Activated CD4-positive, alpha-beta T cell treated with anti-CD3 and anti-CD28 coated beads, Interleukin-2, amount 50 U/mL, for 48 hours (primary cell): ENCODE measurements around the gene SHOX.

ENCODE experiments used
- DNase-seq, 2 experiments: peaks; one replicate each; pipeline ENCODE4 v3.0.0-alpha.2; 2020

Gene SHOX

DNA sequence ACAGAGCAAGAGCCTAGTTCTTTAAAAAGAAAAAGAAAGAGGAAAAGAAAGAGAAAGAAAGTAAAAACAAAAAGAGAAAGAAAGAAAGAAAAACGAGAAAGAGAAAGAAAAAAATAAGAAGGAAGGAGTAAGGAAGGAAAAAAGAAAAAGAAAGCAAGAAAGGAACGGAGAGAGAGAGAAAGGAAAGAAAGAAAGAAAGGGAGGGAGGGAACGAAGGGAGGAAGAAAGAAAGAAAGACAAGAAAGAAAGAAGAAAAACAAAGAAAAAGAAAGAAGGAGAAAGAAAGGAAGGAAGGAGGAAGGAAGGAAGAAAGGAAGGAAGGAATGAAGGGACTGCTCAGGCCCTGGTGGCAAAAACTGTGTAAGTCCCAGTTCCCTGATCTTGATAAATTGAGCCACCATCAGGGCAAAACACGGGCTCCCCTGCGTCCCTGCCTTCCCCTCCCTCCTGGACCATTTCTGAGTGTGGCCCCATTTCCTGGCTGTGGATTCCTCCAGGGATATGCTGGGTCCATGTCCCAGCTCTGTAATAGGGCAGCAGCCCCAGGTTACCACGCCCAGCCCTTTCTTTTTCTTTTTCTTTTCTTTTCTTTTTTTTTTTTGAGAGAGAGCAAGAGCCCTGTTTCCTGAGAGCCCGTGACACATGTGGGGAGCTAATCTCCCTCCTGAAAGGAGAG is 44.8 kb downstream of the SHOX start:
- DNase-seq = no peak

DNA sequence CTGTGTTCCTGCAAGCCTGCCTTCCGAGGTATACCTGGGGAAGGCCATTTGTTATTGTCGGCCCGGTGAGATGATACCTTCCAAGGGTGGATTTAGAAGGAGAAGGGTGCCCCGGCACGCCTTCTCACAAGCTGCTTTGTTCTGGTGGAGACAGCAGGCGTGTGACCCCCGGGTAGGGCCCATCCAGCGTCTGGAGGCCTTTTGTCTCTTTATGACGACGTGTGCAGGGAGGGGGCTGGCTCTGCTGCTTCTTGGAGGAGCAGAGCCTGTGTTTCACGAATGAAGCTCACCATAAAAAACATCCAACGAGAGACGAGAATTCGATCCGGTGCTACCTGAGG is 45.3 kb downstream of the SHOX start:
- DNase-seq = no peak

DNA sequence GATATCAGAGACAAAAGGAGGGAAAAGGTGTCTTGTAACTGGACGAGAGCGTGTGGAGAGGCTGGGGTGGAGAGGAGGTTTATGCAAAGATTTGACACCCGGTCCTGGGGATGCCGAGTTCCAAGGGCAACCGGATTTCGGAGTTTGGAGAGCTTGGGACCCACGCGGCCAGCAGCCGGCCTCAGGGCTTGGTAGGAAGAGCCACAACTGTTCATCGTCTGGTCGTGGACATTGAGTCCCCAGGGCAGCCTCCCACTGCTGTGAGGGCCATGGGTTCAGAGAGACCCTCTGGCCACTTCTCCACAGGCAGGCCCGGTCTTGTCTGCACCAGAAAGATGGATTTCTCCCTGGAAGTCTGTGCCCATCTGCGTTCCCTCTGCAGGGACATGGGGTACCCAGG is 46.8 kb downstream of the SHOX start:
- no peak for DNase-seq

DNA sequence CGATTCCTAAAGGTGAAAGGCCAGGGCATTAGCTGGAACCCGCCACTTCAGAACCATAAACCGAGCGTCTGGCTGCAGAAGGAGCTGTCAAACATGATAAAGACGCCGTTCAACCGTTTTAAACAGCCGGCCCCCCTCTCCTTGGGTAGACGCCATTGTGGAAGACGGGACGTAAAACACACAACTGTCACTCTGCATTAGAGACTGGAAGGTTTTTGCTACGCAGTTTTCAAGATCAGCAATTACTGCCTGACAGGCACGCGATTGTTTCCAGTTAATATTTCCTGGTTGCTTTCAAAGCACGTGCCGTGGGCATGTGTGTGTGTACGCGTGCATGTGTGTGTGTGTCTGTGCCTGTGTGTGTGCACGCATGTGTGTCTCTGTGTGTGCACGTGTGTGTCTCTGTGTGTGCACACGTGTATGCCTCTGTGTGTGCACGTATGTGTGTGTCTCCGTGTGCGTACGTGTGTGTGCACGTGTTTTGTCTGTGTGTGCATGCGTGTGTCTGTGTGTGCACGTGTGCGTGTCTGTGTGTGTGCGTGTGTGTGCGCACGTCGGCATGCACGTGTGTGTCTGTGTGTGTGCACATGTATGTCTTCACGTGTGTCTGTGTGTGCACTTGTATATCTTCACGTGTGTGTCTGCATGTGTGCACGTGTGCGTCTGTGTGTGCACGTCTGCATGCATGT is 48.8 kb downstream of the SHOX start:
- DNase-seq = no peak

DNA sequence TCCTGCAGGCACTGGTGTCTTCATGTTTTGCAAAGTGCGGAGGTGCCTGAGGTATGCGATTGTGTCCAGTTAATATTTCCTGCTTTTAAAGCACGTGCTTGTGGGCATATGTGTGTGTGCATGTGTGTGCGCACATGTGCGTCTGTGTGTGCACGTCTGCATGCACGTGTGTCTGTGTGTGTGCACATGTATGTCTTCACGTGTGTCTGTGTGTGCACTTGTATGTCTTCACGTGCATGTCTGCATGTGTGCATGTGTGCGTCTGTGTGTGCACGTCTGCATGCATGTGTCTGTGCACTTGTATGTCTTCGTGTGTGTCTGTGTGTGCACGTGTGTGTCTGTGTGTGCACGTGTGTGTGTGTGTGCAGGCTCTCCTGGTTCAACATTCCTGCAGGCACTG is 49.5 kb downstream of the SHOX start:
- DNase-seq = no peak

DNA sequence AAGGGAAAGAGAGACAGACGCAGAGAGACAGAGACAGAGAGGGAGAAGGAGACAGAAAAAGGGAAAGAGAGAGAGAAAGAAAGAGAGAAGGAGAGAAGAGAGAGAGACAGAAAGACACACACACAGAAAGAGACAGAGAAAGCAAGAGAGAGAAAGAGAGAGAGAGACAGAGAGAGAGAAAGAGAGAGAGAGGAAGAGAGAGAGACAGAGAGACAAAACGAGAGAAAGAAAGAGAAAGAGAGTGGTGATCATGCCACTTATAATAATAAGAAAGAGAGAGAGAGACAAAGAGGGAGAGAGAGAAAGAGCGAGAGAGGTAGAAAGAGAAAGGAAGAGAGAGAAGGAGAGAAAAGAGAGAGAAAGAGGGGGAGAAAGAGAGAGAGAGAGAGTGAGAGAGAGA is 51.4 kb downstream of the SHOX start:
- no peak for DNase-seq

DNA sequence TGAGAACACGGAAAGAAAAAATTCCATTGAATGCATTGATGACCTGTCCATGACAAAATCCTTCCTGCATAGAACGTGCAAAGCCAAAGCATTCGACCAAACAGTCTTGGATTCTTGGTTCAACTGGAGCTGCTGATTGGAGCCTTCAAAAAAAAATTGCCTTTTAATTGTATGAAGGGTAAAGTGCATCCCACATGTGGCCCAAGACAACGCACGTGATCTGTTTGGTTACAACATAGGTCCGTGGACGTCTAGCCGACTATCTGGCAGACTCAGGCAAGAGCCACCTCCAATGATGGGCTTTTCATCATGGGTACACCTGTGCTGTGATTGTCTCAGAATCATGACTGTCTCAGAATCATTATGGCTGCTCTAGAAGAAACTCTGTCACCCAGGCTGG is 52.3 kb downstream of the SHOX start:
- DNase-seq = no peak

DNA sequence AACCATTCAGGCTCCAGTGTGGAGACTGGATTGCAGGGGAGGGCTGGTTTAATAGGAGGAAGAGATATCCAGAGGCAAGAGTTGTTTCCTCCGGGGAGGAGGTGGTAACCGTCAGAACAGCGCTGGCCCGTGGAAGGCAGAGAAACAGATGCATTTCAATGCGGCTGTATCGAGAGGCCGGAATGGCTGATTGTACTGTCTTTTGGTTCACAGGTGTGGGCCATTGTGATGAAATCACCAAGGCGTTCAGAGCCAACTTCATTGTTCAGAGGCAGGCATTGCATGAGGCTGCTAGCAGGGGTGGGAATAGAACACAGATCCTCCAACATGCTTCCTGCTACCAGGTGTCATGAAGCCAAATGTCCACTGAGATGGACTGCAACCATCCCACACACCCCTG is 53.0 kb downstream of the SHOX start:
- DNase-seq = no peak

DNA sequence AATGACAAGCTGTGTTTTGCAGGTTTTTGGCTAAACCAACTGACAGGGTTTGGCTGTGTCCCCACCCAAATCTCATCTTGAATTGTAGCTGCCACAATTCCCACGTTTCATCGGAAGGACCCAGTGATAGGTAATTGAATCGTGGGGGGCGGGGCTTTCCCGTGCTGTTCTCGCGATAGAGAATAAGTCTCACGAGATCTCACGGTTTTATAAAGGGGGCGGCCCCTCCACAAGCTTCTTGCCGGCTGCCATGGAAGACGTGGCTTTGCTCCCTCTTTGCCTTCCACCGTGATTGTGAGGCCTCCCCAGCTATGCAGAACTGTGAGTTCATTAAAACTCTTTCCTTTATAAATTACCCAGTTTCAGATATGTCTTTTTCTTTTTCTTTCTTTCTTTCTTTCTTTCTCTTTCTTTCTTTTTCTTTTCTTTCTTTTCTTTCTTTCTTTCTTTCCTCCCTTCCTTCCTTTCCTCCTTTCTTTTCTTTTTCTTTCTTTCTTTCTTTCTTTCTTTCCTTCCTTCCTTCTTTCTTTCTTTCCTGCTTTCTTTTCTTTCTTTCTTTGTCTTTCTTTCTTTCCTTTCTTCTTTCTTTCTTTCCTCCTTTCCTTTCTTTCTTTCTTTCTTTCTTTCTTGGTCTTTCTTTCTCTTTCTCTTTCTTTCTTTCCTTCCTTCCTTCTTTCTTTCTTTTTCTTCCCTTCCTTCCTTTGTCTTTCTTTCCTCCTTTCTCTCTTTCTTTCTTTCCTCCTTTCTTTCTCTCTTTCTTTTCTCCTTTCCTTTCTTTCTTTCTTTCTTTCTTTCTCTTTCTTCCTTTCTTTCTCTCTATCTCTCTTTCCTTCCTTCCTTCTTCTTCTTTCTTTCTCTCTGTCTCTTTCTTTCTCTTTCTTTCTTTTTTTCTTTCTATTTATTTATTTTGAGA is 54.8 kb downstream of the SHOX start:
- DNase-seq = no peak

DNA sequence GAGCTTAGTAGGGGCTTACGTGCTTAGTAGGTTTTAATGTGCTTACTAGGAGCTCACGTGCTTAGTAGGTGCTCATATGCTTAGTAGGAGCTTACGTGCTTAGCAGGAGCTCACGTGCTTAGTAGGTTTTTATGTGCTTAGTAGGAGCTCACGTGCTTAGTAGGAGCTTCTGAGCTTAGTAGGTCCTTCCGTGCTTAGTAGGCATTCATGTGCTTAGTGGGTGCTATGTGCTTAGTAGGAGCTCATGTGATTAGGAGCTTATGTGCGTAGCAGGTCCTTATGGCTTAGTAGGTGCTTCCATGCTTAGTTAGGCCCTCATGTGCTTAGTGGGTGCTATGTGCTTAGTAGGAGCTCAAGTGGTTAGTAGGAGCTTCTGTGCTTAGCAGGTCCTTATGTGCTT is 59.4 kb downstream of the SHOX start:
- no peak for DNase-seq

DNA sequence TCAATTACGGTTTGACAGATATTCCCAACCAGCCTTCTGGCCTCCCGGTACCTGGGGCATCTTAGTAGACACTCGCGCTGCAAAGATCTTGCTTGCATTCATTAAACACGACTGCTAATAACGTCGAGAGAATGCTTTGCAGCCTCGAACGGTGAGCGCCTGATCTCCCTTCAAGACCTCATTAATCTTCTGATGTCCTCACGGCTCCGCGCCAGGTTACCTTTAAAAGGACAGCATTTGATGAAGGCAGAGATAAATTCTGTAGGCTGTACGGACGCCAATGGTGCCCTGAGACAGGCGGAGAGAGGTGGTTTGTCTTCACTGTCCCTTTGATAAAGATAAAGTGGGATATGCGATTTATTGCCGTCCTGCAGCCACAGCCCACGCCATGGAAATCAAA is 64.2 kb downstream of the SHOX start:
- no peak for DNase-seq

DNA sequence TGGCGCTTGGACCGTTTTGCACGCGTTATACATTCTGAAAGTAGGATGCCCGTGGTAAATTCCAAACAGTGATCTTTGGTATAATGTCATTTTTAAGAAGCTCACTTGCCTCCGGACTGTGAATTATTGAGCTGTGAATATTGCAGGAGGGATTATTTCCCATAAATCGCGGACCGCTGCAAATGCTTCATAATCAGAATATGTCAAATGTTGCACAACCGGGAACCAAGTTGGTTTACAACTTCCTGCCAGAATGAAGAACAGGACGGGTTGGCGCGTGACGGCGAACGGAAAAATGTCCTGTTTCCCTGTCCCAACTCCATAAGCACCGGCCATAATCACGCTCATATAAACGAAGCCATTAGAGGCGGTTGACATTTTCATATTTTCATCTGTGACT is 67.6 kb downstream of the SHOX start:
- no peak for DNase-seq

DNA sequence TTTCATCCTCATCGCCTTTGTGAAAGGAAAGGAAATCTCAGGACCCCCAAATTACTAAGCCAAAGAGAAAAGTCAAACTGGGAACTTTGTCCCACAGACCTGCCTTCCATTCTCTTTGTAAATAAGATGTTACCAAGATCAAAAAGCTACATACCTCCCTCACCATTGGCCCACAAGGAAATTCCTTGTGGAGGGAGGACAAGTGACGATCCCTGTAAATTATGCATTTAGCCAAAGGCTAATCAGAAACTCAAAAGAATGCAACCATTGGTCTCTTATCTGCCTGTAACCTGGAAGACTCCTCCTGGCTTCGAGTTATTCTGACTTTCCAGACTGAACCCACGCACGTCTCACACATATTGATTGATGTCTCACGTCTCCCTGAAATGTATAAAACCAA is 70.3 kb downstream of the SHOX start:
- DNase-seq = no peak

DNA sequence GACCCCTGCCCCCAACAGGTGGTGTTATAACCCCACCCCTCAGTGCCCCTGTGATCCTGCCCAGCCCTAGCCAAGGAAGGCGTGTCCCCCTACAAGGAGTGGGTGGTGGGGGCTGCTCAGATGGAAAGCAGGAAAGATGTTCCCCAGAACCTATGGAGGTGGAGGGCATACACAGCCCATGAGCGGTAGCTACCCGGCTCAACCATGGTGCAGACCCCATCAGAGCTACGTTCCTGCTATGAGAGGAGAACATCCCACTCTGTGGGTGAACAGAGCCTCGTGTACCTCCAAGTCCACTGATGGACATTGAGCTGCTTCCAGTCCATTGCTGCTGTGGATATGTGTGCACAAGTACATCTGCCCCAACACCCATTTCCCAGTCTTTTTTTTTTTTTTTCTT is 71.1 kb downstream of the SHOX start:
- no peak for DNase-seq

DNA sequence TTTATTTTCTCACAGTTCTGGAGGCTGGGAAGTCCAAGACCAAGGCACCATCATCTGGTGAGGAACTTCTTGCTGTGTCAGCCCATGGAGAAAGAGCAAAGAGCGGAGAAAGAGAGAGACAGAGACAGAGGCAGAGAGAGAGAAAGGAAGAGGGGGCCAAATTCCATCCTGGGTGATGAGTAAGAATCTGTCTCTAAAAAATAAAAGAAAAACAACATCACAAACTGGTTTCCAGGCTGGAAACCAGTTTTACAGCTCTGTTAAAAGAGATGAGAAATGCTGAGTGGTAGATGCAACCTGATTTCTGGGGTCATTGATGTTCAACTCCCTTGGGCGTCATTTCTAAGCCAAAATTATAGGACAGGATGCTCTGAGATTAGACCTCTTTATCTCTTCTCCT is 72.9 kb downstream of the SHOX start:
- DNase-seq = no peak

DNA sequence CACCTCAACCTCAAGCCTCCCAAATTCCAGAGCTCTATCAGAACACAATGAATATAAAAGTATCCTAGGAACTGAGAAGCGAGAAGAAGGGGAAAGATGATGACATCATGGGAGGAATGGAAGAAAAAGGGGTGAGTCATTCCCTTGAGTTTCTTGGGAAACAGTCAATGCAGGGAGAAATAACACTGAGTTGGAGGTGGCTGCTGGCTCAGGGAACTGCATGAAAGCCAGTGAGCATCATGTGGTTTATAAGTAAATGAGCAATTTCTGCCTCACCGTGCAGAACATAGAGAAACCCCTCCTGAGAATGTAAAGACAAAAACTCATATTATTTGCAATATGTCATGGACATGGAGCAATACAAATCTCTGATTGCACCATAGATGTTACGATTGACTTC is 73.3 kb downstream of the SHOX start:
- no peak for DNase-seq
